ENCODE measurements around the gene ROBO3. TPM values are rescaled to one million over a fixed set of nuclear protein-coding genes. Genes with fewer than 3 reads are reported as not detected.

The ROBO3 gene
- total and polyA plus RNA-seq, 2 donors (not counting 3 experiments of a cell fraction or from before 2014, with no cell fraction given), result 27.1 to 65.4 TPM

DNA sequence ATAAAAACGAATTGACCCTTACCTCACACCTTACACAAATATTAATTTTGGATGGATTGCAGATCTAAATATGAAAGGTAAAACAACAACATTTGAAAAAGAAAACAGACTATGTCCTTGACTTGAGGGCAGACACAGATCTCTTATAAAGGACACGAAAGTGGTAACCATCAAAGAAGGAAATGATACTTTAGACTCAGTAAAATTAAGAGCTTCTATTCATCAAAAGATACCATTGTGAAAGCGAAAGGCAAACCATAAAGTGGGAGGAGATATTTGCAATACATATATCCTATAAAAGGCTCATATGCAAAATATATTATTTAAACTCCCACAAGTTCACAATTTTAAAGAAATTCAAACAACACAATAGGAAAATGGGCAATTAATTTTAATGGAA lies 65.6 kb downstream of the ROBO3 start:
- Histone ChIP-seq H3K4me2 (ENCODE audit: insufficient read depth, low read length) (no peak overlapping the region), H3K9me3 (replicated peaks; ENCODE audit: control insufficient read depth, insufficient read depth, low read length) (no peaks in the 10 kb centered on the region), H2AFZ (ENCODE audit: low read depth, low read length) (no peak overlapping the region), H3K4me3 (replicated peaks in 1 of 3; ENCODE audit: insufficient read depth in 1 of 3, low read depth in 1 of 3, low read length in 3 of 3) (no peak overlapping the region), H3K79me2 (ENCODE audit: control insufficient read depth, insufficient read depth, low read length) (no peaks in the 10 kb centered on the region), H3K36me3 (ENCODE audit: control insufficient read depth in 2 of 2, extremely low read depth in 1 of 2, insufficient read depth in 2 of 2, low read length in 2 of 2) (no peaks in the 10 kb centered on the region), H3K9me1 (replicated peaks; ENCODE audit: control insufficient read depth, extremely low read depth, insufficient read depth, low read length) (no peaks in the 10 kb centered on the region), H4K20me1 (replicated peaks; ENCODE audit: control insufficient read depth, extremely low read depth, insufficient read depth, low read length) (no peaks in the 10 kb centered on the region), H3K4me1 (ENCODE audit: control insufficient read depth, extremely low read depth, insufficient read depth, low read length) (peaks cover 6% of the 10 kb centered on the region), H3K27ac (ENCODE audit: insufficient read depth, low read depth, low read length) (no peak overlapping the region), H3K27me3 (ENCODE audit: control insufficient read depth in 2 of 2, insufficient read depth in 2 of 2, low read length in 2 of 2) (no peaks in the 10 kb centered on the region), H3K9ac (replicated peaks; ENCODE audit: extremely low read depth, insufficient read depth, low read length) (no peak overlapping the region)
- TF ChIP-seq POLR2AphosphoS5 (IDR thresholded peaks at IDR 0.05; ENCODE audit: insufficient read depth, low read depth, low read length) (no peak), JUN (IDR thresholded peaks at IDR 0.05; ENCODE audit: borderline replicate concordance, insufficient read depth, insufficient read length, low read depth) (no peak), EZH2 (IDR thresholded peaks at IDR 0.05; ENCODE audit: borderline replicate concordance, low read depth, low read length, severe bottlenecking) (no peak), GATA2 (IDR thresholded peaks at IDR 0.05; ENCODE audit: insufficient read depth, insufficient read length, low read depth, low read length) (no peak), MYC (IDR thresholded peaks at IDR 0.05; ENCODE audit: low read depth, low read length) (no peak), POLR2A (IDR thresholded peaks at IDR 0.05; ENCODE audit: low read depth, low read length) (no peak), FOS (IDR thresholded peaks at IDR 0.05; ENCODE audit: borderline replicate concordance, insufficient read depth, low read length) (no peak)
- TF ChIP-seq, protein P1, sequence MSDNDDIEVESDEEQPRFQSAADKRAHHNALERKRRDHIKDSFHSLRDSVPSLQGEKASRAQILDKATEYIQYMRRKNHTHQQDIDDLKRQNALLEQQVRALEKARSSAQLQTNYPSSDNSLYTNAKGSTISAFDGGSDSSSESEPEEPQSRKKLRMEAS (IDR thresholded peaks at IDR 0.05; ENCODE audit: insufficient read depth, insufficient read length), result no peak
- TF ChIP-seq, protein P2, sequence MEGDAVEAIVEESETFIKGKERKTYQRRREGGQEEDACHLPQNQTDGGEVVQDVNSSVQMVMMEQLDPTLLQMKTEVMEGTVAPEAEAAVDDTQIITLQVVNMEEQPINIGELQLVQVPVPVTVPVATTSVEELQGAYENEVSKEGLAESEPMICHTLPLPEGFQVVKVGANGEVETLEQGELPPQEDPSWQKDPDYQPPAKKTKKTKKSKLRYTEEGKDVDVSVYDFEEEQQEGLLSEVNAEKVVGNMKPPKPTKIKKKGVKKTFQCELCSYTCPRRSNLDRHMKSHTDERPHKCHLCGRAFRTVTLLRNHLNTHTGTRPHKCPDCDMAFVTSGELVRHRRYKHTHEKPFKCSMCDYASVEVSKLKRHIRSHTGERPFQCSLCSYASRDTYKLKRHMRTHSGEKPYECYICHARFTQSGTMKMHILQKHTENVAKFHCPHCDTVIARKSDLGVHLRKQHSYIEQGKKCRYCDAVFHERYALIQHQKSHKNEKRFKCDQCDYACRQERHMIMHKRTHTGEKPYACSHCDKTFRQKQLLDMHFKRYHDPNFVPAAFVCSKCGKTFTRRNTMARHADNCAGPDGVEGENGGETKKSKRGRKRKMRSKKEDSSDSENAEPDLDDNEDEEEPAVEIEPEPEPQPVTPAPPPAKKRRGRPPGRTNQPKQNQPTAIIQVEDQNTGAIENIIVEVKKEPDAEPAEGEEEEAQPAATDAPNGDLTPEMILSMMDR (IDR thresholded peaks at IDR 0.05; ENCODE audit: extremely low read depth in 1 of 2, insufficient read depth in 1 of 2, low read depth in 1 of 2, low read length in 2 of 2), result no peak
- no TSS peak for BruUV-seq (replicated peaks)
- CTCF ChIA-PET, result no interaction called here
- dilution Hi-C loops (cut with MboI; ENCODE audit: extremely low pct_ligation_motif_present, low sequenced_read_pairs) (no loop called here), intact Hi-C loops (cut with micrococcal nuclease) (no loop called here)
- no peak for DNase-seq (ENCODE audit: low read depth, low spot score)
- FAIRE-seq, result no peak
- POLR2A ChIA-PET, result no interaction called here

Other genes with a start within 250 kb of the ROBO3 start
- gene TBRG1, start 242.6 kb upstream of the ROBO3 start, total RNA-seq, result 29.6 and 34.4 TPM in 2 replicates
- gene TBRG1, start 242.6 kb upstream of the ROBO3 start, polyA plus RNA-seq, result 22.4 and 24.3 TPM in 2 replicates
- gene SIAE, start 191.7 kb upstream of the ROBO3 start, total RNA-seq, result 15.1 and 16.9 TPM in 2 replicates
- 22.1 and 23.9 TPM in 2 replicates for gene SIAE, start 191.7 kb upstream of the ROBO3 start, polyA plus RNA-seq
- 4.7 and 6.1 TPM in 2 replicates for gene SPA17, start 191.5 kb upstream of the ROBO3 start, total RNA-seq
- 2.8 and 3.9 TPM in 2 replicates for gene SPA17, start 191.5 kb upstream of the ROBO3 start, polyA plus RNA-seq
- 30.9 and 33.5 TPM in 2 replicates for gene NRGN, start 125.5 kb upstream of the ROBO3 start, total RNA-seq
- gene NRGN, start 125.5 kb upstream of the ROBO3 start, polyA plus RNA-seq, result 29.1 and 31.5 TPM in 2 replicates
- 3.6 and 7.0 TPM in 2 replicates for gene VSIG2, start 113.2 kb upstream of the ROBO3 start, total RNA-seq
- 0.94 and 1.2 TPM in 2 replicates for gene VSIG2, start 113.2 kb upstream of the ROBO3 start, polyA plus RNA-seq
- gene ESAM, start 103.1 kb upstream of the ROBO3 start, total RNA-seq, result 273 and 303 TPM in 2 replicates
- 383 and 451 TPM in 2 replicates for gene ESAM, start 103.1 kb upstream of the ROBO3 start, polyA plus RNA-seq
- gene MSANTD2, start 65.0 kb upstream of the ROBO3 start, total RNA-seq, result 17.0 and 23.2 TPM in 2 replicates
- gene MSANTD2, start 65.0 kb upstream of the ROBO3 start, polyA plus RNA-seq, result 5.5 and 5.6 TPM in 2 replicates
- gene ROBO4, start 32.4 kb downstream of the ROBO3 start, total RNA-seq, result 464 and 474 TPM in 2 replicates
- 260 and 346 TPM in 2 replicates for gene ROBO4, start 32.4 kb downstream of the ROBO3 start, polyA plus RNA-seq
- not detected in 2 replicates for gene HEPN1, start 53.8 kb downstream of the ROBO3 start, total RNA-seq
- gene HEPN1, start 53.8 kb downstream of the ROBO3 start, polyA plus RNA-seq, result not detected in 2 replicates
- not detected in 2 replicates for gene HEPACAM, start 70.6 kb downstream of the ROBO3 start, total RNA-seq
- gene HEPACAM, start 70.6 kb downstream of the ROBO3 start, polyA plus RNA-seq, result 0.03 TPM in 1 of 2 replicates, not detected in the other
- gene CCDC15, start 88.8 kb downstream of the ROBO3 start, total RNA-seq, result 3.8 and 4.6 TPM in 2 replicates
- 0.75 and 0.92 TPM in 2 replicates for gene CCDC15, start 88.8 kb downstream of the ROBO3 start, polyA plus RNA-seq
- gene SLC37A2, start 197.9 kb downstream of the ROBO3 start, total RNA-seq, result 1.1 and 1.3 TPM in 2 replicates
- gene SLC37A2, start 197.9 kb downstream of the ROBO3 start, polyA plus RNA-seq, result 1.7 and 2.1 TPM in 2 replicates
- 17.9 and 23.8 TPM in 2 replicates for gene TMEM218, start 246.2 kb downstream of the ROBO3 start, total RNA-seq
- 38.2 and 45.1 TPM in 2 replicates for gene TMEM218, start 246.2 kb downstream of the ROBO3 start, polyA plus RNA-seq